Trophoblast cell (in vitro differentiated cells and primary cell): ENCODE measurements around the gene GSE1.

Source experiments
- DNase-seq, 2 donors: peaks; one replicate each; pipeline ENCODE4 v3.0.0-alpha.2; 2016
- H2AFZ ChIP-seq: 2 replicates; pipeline ENCODE4 v1.6.1; 2013; ENCODE audit warnings: low read length, moderate library complexity, mild to moderate bottlenecking; ENCODE audit not compliant: insufficient read depth, poor library complexity
- H2AK5ac ChIP-seq: 2 replicates; pipeline ENCODE4 v1.6.1; 2013; ENCODE audit warnings: mild to moderate bottlenecking, low read length
- H2BK120ac ChIP-seq: 2 replicates; pipeline ENCODE4 v1.6.1; 2013; ENCODE audit warnings: low read length, mild to moderate bottlenecking, moderate library complexity; ENCODE audit not compliant: insufficient read depth, poor library complexity
- H2BK12ac ChIP-seq: 2 replicates; pipeline ENCODE4 v1.6.1; 2013; ENCODE audit warnings: mild to moderate bottlenecking, low read length, moderate library complexity
- H2BK5ac ChIP-seq: 2 replicates; pipeline ENCODE4 v1.6.1; 2013; ENCODE audit warnings: low read length, low read depth, moderate library complexity, mild to moderate bottlenecking; ENCODE audit not compliant: poor library complexity
- H3K14ac ChIP-seq: 2 replicates; pipeline ENCODE4 v1.6.1; 2013; ENCODE audit warnings: mild to moderate bottlenecking, low read length
- H3K18ac ChIP-seq: 2 replicates; pipeline ENCODE4 v1.6.1; 2013; ENCODE audit warnings: mild to moderate bottlenecking, low read length
- H3K23ac ChIP-seq: 2 replicates; pipeline ENCODE4 v1.6.1; 2013; ENCODE audit warnings: low read length
- H3K27ac ChIP-seq: 2 replicates; pipeline ENCODE4 v1.5.1; 2013; ENCODE audit warnings: low read depth, mild to moderate bottlenecking, inconsistent platforms, low read length, moderate library complexity
- H3K27me3 ChIP-seq: 2 replicates; pipeline ENCODE4 v1.6.1; 2013; ENCODE audit warnings: inconsistent platforms, mild to moderate bottlenecking, low read length, moderate library complexity; ENCODE audit not compliant: insufficient read depth
- H3K36me3 ChIP-seq, 2 experiments: 1 replicate in 1 of 2; 2 replicates in 1 of 2; pipeline ENCODE4 v1.6.1; 2013; ENCODE audit warnings: low read length in 2 of 2, mild to moderate bottlenecking in 2 of 2, moderate library complexity in 1 of 2; ENCODE audit not compliant: insufficient read depth in 2 of 2, control insufficient read depth in 1 of 2
- H3K4ac ChIP-seq: 2 replicates; pipeline ENCODE4 v1.6.1; 2013; ENCODE audit warnings: low read depth, mild to moderate bottlenecking, low read length, moderate library complexity
- H3K4me1 ChIP-seq, 2 experiments: 1 replicate in 1 of 2; 2 replicates in 1 of 2; pipeline ENCODE4 v1.6.1; 2013; ENCODE audit warnings: low read length in 2 of 2, mild to moderate bottlenecking in 2 of 2, moderate library complexity in 1 of 2; ENCODE audit not compliant: insufficient read depth in 2 of 2, control insufficient read depth in 1 of 2
- H3K4me2 ChIP-seq: 2 replicates; pipeline ENCODE4 v1.6.1; 2013; ENCODE audit warnings: inconsistent platforms, mild to moderate bottlenecking, low read length, moderate library complexity
- H3K4me3 ChIP-seq: 2 replicates; pipeline ENCODE4 v1.5.1; 2013; ENCODE audit warnings: mild to moderate bottlenecking, low read depth, low read length, inconsistent platforms
- H3K79me1 ChIP-seq: one replicate; pipeline ENCODE4 v1.6.1; 2013; ENCODE audit warnings: low read length
- H3K79me2 ChIP-seq: 2 replicates; pipeline ENCODE4 v1.6.1; 2013; ENCODE audit warnings: low read length, mild to moderate bottlenecking; ENCODE audit not compliant: control insufficient read depth, insufficient read depth, poor library complexity
- H3K9ac ChIP-seq: 2 replicates; pipeline ENCODE4 v1.6.1; 2013; ENCODE audit warnings: mild to moderate bottlenecking, low read length
- H3K9me3 ChIP-seq: 2 replicates; pipeline ENCODE4 v1.6.1; 2013; ENCODE audit warnings: low read depth, mild to moderate bottlenecking, control low read depth, inconsistent platforms, low read length; ENCODE audit not compliant: insufficient read depth
- H4K12ac ChIP-seq: 2 replicates; pipeline ENCODE4 v1.6.1; 2013; ENCODE audit warnings: low read depth, mild to moderate bottlenecking, low read length, moderate library complexity
- H4K8ac ChIP-seq: 2 replicates; pipeline ENCODE4 v1.6.1; 2013; ENCODE audit warnings: low read depth, mild to moderate bottlenecking, low read length, moderate library complexity
- H4K91ac ChIP-seq: one replicate; pipeline ENCODE4 v1.6.1; 2013; ENCODE audit warnings: low read depth, mild to moderate bottlenecking, low read length, moderate library complexity
- WGBS: extraction: QIAGEN DNeasy Blood & Tissue Kit; methylation state at CpG from one replicate; pipeline ENCODE4 v1.1.7; 2013; ENCODE audit warnings: missing lambda C conversion rate; ENCODE audit not compliant: insufficient read length, insufficient coverage; ENCODE audit errors: extremely low coverage; 5-methylcytosine and 5-hydroxymethylcytosine counted together

GSE1 gene

GRCh38 chr16:85678016-85678415 is 64.9 kb downstream of the GSE1 start:
- WGBS = no CpG with 5 or more reads among the region's 8 CpGs

GRCh38 chr16:85678821-85679220 is 65.7 kb downstream of the GSE1 start:
- no peak overlapping the region for H4K12ac ChIP-seq

More at GRCh38 chr16:85678016-85678415, 64.9 kb downstream of the GSE1 start:
- no peaks in the 10 kb centered on the region for H3K27me3 ChIP-seq
- DNase-seq = peak in 1 of 2 donors; percentile 26
- H3K79me1 ChIP-seq = no peaks in the 10 kb centered on the region
- no peak overlapping the region for H2BK120ac ChIP-seq
- H3K14ac ChIP-seq = no peak overlapping the region
- no peak overlapping the region for H2BK5ac ChIP-seq
- H3K4ac ChIP-seq = no peak overlapping the region
- no peak overlapping the region for H2AFZ ChIP-seq
- H4K12ac ChIP-seq = no peak overlapping the region
- H3K27ac ChIP-seq = no peak overlapping the region
- H3K23ac ChIP-seq = no peak overlapping the region
- H3K4me1 ChIP-seq = no peaks in the 10 kb centered on the region
- no peaks in the 10 kb centered on the region for H3K9me3 ChIP-seq
- no peak overlapping the region for H3K18ac ChIP-seq
- no peak overlapping the region for H4K91ac ChIP-seq
- H3K79me2 ChIP-seq = no peaks in the 10 kb centered on the region
- no peak overlapping the region for H4K8ac ChIP-seq
- H3K4me2 ChIP-seq = no peak overlapping the region
- H3K36me3 ChIP-seq = peaks cover 32 to 57% of the 10 kb centered on the region in 2 experiments
- H3K9ac ChIP-seq = no peak overlapping the region
- no peak overlapping the region for H2AK5ac ChIP-seq
- H2BK12ac ChIP-seq = no peak overlapping the region
- no peak overlapping the region for H3K4me3 ChIP-seq

GRCh38 chr16:85679870-85680269 is 66.7 kb downstream of the GSE1 start:
- whole genome bisulfite sequencing = no CpG with 5 or more reads among the region's 6 CpGs
- H3K14ac ChIP-seq = no peak overlapping the region
- no peak overlapping the region for H4K12ac ChIP-seq
- H3K79me2 ChIP-seq = no peaks in the 10 kb centered on the region
- H3K4ac ChIP-seq = no peak overlapping the region
- H3K4me3 ChIP-seq = no peak overlapping the region
- H2BK120ac ChIP-seq = no peak overlapping the region
- no peak overlapping the region for H2BK12ac ChIP-seq
- no peak overlapping the region for H2AK5ac ChIP-seq
- H3K36me3 ChIP-seq = peaks cover 21 to 46% of the 10 kb centered on the region in 2 experiments
- no peak overlapping the region for H2AFZ ChIP-seq
- peak; percentile 51 to 67 for DNase-seq
- no peaks in the 10 kb centered on the region for H3K4me1 ChIP-seq
- H3K79me1 ChIP-seq = no peaks in the 10 kb centered on the region
- H3K9me3 ChIP-seq = no peaks in the 10 kb centered on the region
- H4K8ac ChIP-seq = no peak overlapping the region
- no peak overlapping the region for H3K9ac ChIP-seq
- no peak overlapping the region for H2BK5ac ChIP-seq
- H4K91ac ChIP-seq = no peak overlapping the region
- H3K27ac ChIP-seq = no peak overlapping the region
- H3K23ac ChIP-seq = no peak overlapping the region
- H3K18ac ChIP-seq = no peak overlapping the region
- H3K27me3 ChIP-seq = no peaks in the 10 kb centered on the region
- no peak overlapping the region for H3K4me2 ChIP-seq

More at GRCh38 chr16:85678821-85679220, 65.7 kb downstream of the GSE1 start:
- H2AK5ac ChIP-seq = no peak overlapping the region
- no CpG with 5 or more reads among the region's 5 CpGs for WGBS
- H3K36me3 ChIP-seq = peaks cover 29 to 54% of the 10 kb centered on the region in 2 experiments
- H4K91ac ChIP-seq = no peak overlapping the region
- DNase-seq = no peak
- no peak overlapping the region for H3K18ac ChIP-seq
- H3K27me3 ChIP-seq = no peaks in the 10 kb centered on the region
- no peak overlapping the region for H3K23ac ChIP-seq
- no peaks in the 10 kb centered on the region for H3K9me3 ChIP-seq
- no peak overlapping the region for H3K4me3 ChIP-seq
- H3K27ac ChIP-seq = no peak overlapping the region
- H2AFZ ChIP-seq = no peak overlapping the region
- H3K4me1 ChIP-seq = no peaks in the 10 kb centered on the region
- H2BK120ac ChIP-seq = no peak overlapping the region
- no peak overlapping the region for H3K4me2 ChIP-seq
- no peak overlapping the region for H3K14ac ChIP-seq
- H2BK12ac ChIP-seq = no peak overlapping the region
- H2BK5ac ChIP-seq = no peak overlapping the region
- H3K79me1 ChIP-seq = no peaks in the 10 kb centered on the region
- H3K79me2 ChIP-seq = no peaks in the 10 kb centered on the region
- no peak overlapping the region for H3K4ac ChIP-seq
- H3K9ac ChIP-seq = no peak overlapping the region
- H4K8ac ChIP-seq = no peak overlapping the region

GRCh38 chr16:85680352-85680944 is 67.3 kb downstream of the GSE1 start:
- Histone ChIP-seq H3K4ac (no peak overlapping the region), H3K9ac (no peak overlapping the region), H3K27me3 (no peaks in the 10 kb centered on the region), H3K4me2 (no peak overlapping the region), H2BK12ac (no peak overlapping the region), H3K14ac (no peak overlapping the region), H3K79me2 (no peaks in the 10 kb centered on the region), H3K18ac (no peak overlapping the region), H2AK5ac (no peak overlapping the region), H4K8ac (no peak overlapping the region), H3K4me3 (no peak overlapping the region), H2BK5ac (no peak overlapping the region), H3K36me3 (peaks cover 19 to 42% of the 10 kb centered on the region in 2 experiments), H3K4me1 (no peaks in the 10 kb centered on the region), H2AFZ (no peak overlapping the region), H3K27ac (no peak overlapping the region), H3K23ac (no peak overlapping the region), H3K9me3 (no peaks in the 10 kb centered on the region), H4K12ac (no peak overlapping the region), H3K79me1 (no peaks in the 10 kb centered on the region), H4K91ac (no peak overlapping the region), H2BK120ac (no peak overlapping the region)
- no peak for DNase-seq
- no CpG with 5 or more reads among the region's 6 CpGs for WGBS
